Retinal pigment epithelial cell (primary cell): ENCODE results near the gene DPH2.
A peak's percentile ranks its signal among the peaks of the same experiment; 100 is the strongest.

Experiments used
- DNase-seq: peaks from one replicate; pipeline ENCODE4 v3.0.0-alpha.2; 2010; ENCODE audit warnings: low read depth
- H3K4me3 ChIP-seq: 2 replicates; pipeline ENCODE4 v1.5.1; 2011; ENCODE audit warnings: mild to moderate bottlenecking, low read length, control low read depth, moderate library complexity
- TF ChIP-seq, protein P1 (sequence below): conservative IDR thresholded peaks from 2 replicates; pipeline ENCODE4 v1.5.1; 2011; ENCODE audit warnings: low read depth, low read length, control low read depth, inconsistent platforms

DPH2 gene

GRCh38 chr1:43945674-43946235, 24.1 kb upstream of the DPH2 start:
- no peak for DNase-seq
- H3K4me3 ChIP-seq: peak overlapping the region; percentile 86
- TF ChIP-seq, protein P1, sequence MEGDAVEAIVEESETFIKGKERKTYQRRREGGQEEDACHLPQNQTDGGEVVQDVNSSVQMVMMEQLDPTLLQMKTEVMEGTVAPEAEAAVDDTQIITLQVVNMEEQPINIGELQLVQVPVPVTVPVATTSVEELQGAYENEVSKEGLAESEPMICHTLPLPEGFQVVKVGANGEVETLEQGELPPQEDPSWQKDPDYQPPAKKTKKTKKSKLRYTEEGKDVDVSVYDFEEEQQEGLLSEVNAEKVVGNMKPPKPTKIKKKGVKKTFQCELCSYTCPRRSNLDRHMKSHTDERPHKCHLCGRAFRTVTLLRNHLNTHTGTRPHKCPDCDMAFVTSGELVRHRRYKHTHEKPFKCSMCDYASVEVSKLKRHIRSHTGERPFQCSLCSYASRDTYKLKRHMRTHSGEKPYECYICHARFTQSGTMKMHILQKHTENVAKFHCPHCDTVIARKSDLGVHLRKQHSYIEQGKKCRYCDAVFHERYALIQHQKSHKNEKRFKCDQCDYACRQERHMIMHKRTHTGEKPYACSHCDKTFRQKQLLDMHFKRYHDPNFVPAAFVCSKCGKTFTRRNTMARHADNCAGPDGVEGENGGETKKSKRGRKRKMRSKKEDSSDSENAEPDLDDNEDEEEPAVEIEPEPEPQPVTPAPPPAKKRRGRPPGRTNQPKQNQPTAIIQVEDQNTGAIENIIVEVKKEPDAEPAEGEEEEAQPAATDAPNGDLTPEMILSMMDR: no peak

- DNase-seq: peak; percentile 83
- H3K4me3 ChIP-seq: peak within 1 kb of the TSS; percentile 86
- TF ChIP-seq, protein P1: peak; percentile 61
Observed at GRCh38 chr1:43946236-43947060, 23.4 kb upstream of the DPH2 start, which contains the start of gene IPO13. Gene IPO13, plus strand, starts transcription at chr1:43946950. Its CDS starts 651 bp downstream, at chr1:43947601.

- DNase-seq: no peak
- H3K4me3 ChIP-seq: peak overlapping the region; percentile 86
- TF ChIP-seq, protein P1: no peak
Observed at GRCh38 chr1:43947061-43947873, 22.5 kb upstream of the DPH2 start.

- no peak for DNase-seq
Observed at GRCh38 chr1:43947874-43948437, 21.9 kb upstream of the DPH2 start.

DNA sequence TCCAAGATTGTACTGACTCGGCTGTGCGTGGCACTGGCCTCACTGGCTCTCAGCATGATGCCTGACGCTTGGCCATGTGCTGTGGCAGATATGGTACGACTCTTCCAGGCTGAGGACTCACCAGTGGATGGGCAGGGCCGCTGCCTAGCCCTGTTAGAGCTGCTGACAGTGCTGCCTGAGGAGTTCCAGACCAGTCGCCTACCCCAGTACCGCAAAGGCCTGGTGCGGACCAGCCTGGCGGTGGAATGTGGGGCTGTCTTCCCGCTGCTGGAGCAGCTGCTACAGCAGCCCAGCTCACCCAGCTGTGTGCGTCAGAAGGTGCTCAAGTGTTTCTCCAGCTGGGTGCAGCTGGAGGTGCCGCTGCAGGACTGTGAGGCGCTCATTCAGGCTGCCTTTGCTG, 20.1 kb upstream of the DPH2 start:
- no peak for DNase-seq
- TF ChIP-seq, protein P1: no peak
- no peak overlapping the region for H3K4me3 ChIP-seq

More at GRCh38 chr1:43947874-43948437, 21.9 kb upstream of the DPH2 start:
- TF ChIP-seq, protein P1: no peak
- peak overlapping the region; percentile 86 for H3K4me3 ChIP-seq

- DNase-seq: no peak
- TF ChIP-seq, protein P1: no peak
- H3K4me3 ChIP-seq: no peak overlapping the region
Observed at GRCh38 chr1:43951021-43951985, 18.5 kb upstream of the DPH2 start.
